H9 (cell line): ENCODE results near the gene CCDC158. TPM values are rescaled to one million over a fixed set of nuclear protein-coding genes. Genes with fewer than 3 reads are reported as not detected.

ENCODE experiments used
- DNase-seq: peaks from one replicate; pipeline ENCODE4 v3.0.0-alpha.2; 2017
- H2AFZ ChIP-seq: one replicate; pipeline ENCODE4 v1.6.1; 2013; ENCODE audit warnings: mild to moderate bottlenecking, low read length, control low read depth, moderate library complexity
- H2AK5ac ChIP-seq: 2 replicates; pipeline ENCODE4 v1.6.1; 2013; ENCODE audit warnings: low read length, control low read depth, mixed read lengths; ENCODE audit not compliant: insufficient read length
- H2BK120ac ChIP-seq: one replicate; pipeline ENCODE4 v1.6.1; 2013; ENCODE audit warnings: low read depth, mild to moderate bottlenecking, low read length, control low read depth, inconsistent platforms; ENCODE audit not compliant: poor library complexity, severe bottlenecking
- H2BK12ac ChIP-seq: 2 replicates; pipeline ENCODE4 v1.6.1; 2013; ENCODE audit warnings: low read length, control low read depth, mixed read lengths, low read depth; ENCODE audit not compliant: insufficient read length
- H2BK15ac ChIP-seq: 2 replicates; pipeline ENCODE4 v1.6.1; 2013; ENCODE audit warnings: low read depth, low read length, control low read depth
- H2BK20ac ChIP-seq: one replicate; pipeline ENCODE4 v1.6.1; 2013; ENCODE audit warnings: low read depth, mild to moderate bottlenecking, low read length, control low read depth, inconsistent platforms; ENCODE audit not compliant: poor library complexity, severe bottlenecking
- H2BK5ac ChIP-seq: 2 replicates; pipeline ENCODE4 v1.6.1; 2013; ENCODE audit warnings: low read length, control low read depth, mixed read lengths; ENCODE audit not compliant: insufficient read length
- H3K14ac ChIP-seq: 2 replicates; pipeline ENCODE4 v1.6.1; 2013; ENCODE audit warnings: low read length, control low read depth; ENCODE audit not compliant: insufficient read depth
- H3K18ac ChIP-seq: 2 replicates; pipeline ENCODE4 v1.6.1; 2013; ENCODE audit warnings: low read depth, mild to moderate bottlenecking, mixed read lengths, low read length, control low read depth; ENCODE audit not compliant: insufficient read length
- H3K23ac ChIP-seq: 2 replicates; pipeline ENCODE4 v1.6.1; 2013; ENCODE audit warnings: low read length, control low read depth, mixed read lengths, low read depth; ENCODE audit not compliant: insufficient read length
- H3K23me2 ChIP-seq: 2 replicates; pipeline ENCODE4 v1.6.1; 2013; ENCODE audit warnings: low read depth, mild to moderate bottlenecking, mixed read lengths, low read length, control low read depth; ENCODE audit not compliant: insufficient read length, poor library complexity, severe bottlenecking
- H3K27ac ChIP-seq: 2 replicates; pipeline ENCODE4 v1.5.1; 2013; ENCODE audit warnings: low read length, control low read depth, mixed read lengths, low read depth; ENCODE audit not compliant: insufficient read length
- H3K27me3 ChIP-seq: 2 replicates; pipeline ENCODE4 v1.6.1; 2013; ENCODE audit warnings: low read length, control low read depth, inconsistent platforms; ENCODE audit not compliant: insufficient read depth
- H3K4ac ChIP-seq: 2 replicates; pipeline ENCODE4 v1.6.1; 2013; ENCODE audit warnings: low read depth, mild to moderate bottlenecking, control low read depth, inconsistent platforms, low read length, moderate library complexity
- H3K4me1 ChIP-seq: 2 replicates; pipeline ENCODE4 v1.6.1; 2013; ENCODE audit warnings: low read length, control low read depth, inconsistent platforms; ENCODE audit not compliant: insufficient read depth
- H3K4me2 ChIP-seq: 2 replicates; pipeline ENCODE4 v1.6.1; 2013; ENCODE audit warnings: low read length, control low read depth, mixed read lengths; ENCODE audit not compliant: insufficient read length, insufficient read depth
- H3K56ac ChIP-seq: 2 replicates; pipeline ENCODE4 v1.6.1; 2013; ENCODE audit warnings: low read depth, mild to moderate bottlenecking, mixed read lengths, low read length, control low read depth; ENCODE audit not compliant: insufficient read length
- H3K79me1 ChIP-seq: 2 replicates; pipeline ENCODE4 v1.6.1; 2013; ENCODE audit warnings: low read depth, mild to moderate bottlenecking, moderate library complexity, low read length, control low read depth, inconsistent platforms; ENCODE audit not compliant: insufficient read depth, poor library complexity, severe bottlenecking
- H3K79me2 ChIP-seq: 2 replicates; pipeline ENCODE4 v1.6.1; 2013; ENCODE audit warnings: low read length, control low read depth, inconsistent platforms; ENCODE audit not compliant: insufficient read depth
- H3K9ac ChIP-seq: 2 replicates; pipeline ENCODE4 v1.6.1; 2013; ENCODE audit warnings: low read length, control low read depth, mixed read lengths; ENCODE audit not compliant: insufficient read length; ENCODE audit errors: extremely low read depth
- H3K9me3 ChIP-seq: one replicate; pipeline ENCODE4 v1.6.1; 2013; ENCODE audit warnings: low read depth, low read length, inconsistent platforms; ENCODE audit not compliant: control insufficient read depth
- H3T11ph ChIP-seq: one replicate; pipeline ENCODE4 v1.6.1; 2013; ENCODE audit warnings: mild to moderate bottlenecking, low read length, control low read depth, inconsistent platforms
- H4K20me1 ChIP-seq: one replicate; pipeline ENCODE4 v1.6.1; 2013; ENCODE audit not compliant: control insufficient read depth, insufficient read length, insufficient read depth
- H4K5ac ChIP-seq: 2 replicates; pipeline ENCODE4 v1.6.1; 2013; ENCODE audit warnings: low read depth, mild to moderate bottlenecking, mixed read lengths, low read length, control low read depth; ENCODE audit not compliant: insufficient read length
- H4K8ac ChIP-seq: replicated peaks from 2 replicates; pipeline ENCODE4 v1.6.1; 2013; ENCODE audit warnings: low read length, control low read depth, mixed read lengths, low read depth; ENCODE audit not compliant: insufficient read length
- H4K91ac ChIP-seq: 2 replicates; pipeline ENCODE4 v1.6.1; 2013; ENCODE audit warnings: low read depth, mild to moderate bottlenecking, moderate library complexity, mixed read lengths, low read length, control low read depth; ENCODE audit not compliant: insufficient read length
- H3K27ac Mint-ChIP-seq, 3 experiments: 2 replicates in 2 of 3; 3 replicates in 1 of 3; pipeline ENCODE4 v1.8.0; 2020 to 2021; ENCODE audit warnings: mixed read lengths in 3 of 3, mild to moderate bottlenecking in 1 of 3, moderate library complexity in 1 of 3
- H3K27me3 Mint-ChIP-seq: 2 replicates; pipeline ENCODE4 v1.8.0; 2021; ENCODE audit warnings: low read depth, mild to moderate bottlenecking, moderate library complexity, mixed read lengths
- H3K36me3 Mint-ChIP-seq, 3 experiments: 2 replicates in 2 of 3; 3 replicates in 1 of 3; pipeline ENCODE4 v1.8.0; 2020 to 2021; ENCODE audit warnings: low read depth in 3 of 3, mixed read lengths in 3 of 3; ENCODE audit not compliant: insufficient read depth in 1 of 3
- H3K4me1 Mint-ChIP-seq, 2 experiments: 2 replicates each; pipeline ENCODE4 v1.8.0; 2020; ENCODE audit warnings: mixed read lengths in 2 of 2
- H3K4me3 Mint-ChIP-seq, 2 experiments: 2 replicates in 1 of 2; 3 replicates in 1 of 2; pipeline ENCODE4 v1.8.0; 2020 to 2021; ENCODE audit warnings: mild to moderate bottlenecking in 2 of 2, mixed read lengths in 2 of 2, moderate library complexity in 1 of 2
- H3K9me3 Mint-ChIP-seq, 2 experiments: 2 replicates in 1 of 2; 3 replicates in 1 of 2; pipeline ENCODE4 v1.8.0; 2020; ENCODE audit warnings: mild to moderate bottlenecking in 2 of 2, mixed read lengths in 2 of 2, moderate library complexity in 1 of 2
- WGBS: extraction: QIAGEN DNeasy Blood & Tissue Kit; methylation state at CpG from one replicate; pipeline ENCODE4 v1.1.7; 2013; ENCODE audit warnings: missing lambda C conversion rate, low lambda C conversion rate, mixed read lengths; ENCODE audit not compliant: insufficient read length; ENCODE audit errors: extremely low coverage; 5-methylcytosine and 5-hydroxymethylcytosine counted together
- total RNA-seq: library from RNA; stranded (reverse); gene quantifications from 2 replicates; pipeline ENCODE4 v1.2.1, GENCODE V29; 2021
- TF ChIP-seq, protein P1 (sequence below): fragments of 200-600 bp; sonication (generic); conservative IDR thresholded peaks from 3 replicates; pipeline ENCODE4 v1.8.0; 2021; ENCODE audit warnings: antibody characterized with exemption, mild to moderate bottlenecking

Gene CCDC158
- total RNA-seq, 1 experiment from 2014 or later: not detected

DNA sequence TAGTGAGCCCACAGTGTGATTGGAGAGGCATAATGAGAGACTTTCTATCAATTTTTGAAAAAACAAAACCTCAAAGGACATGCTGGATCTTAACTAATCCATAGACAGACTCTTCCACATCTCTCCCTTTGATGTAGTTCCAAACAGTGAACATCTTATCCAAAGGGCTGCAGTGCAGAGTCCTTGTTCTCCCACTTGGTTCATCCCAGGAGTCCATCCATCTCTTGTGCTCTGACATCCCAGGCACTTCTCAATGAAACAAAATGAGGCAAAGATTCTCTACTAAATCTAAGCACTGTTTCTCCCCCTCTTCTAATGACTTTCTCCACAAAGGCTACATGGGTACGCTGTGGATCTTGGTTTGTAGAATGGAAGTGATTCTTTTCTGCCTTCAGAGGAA is 22.4 kb upstream of the CCDC158 start:
- no peak overlapping the region for H3K23ac ChIP-seq
- H3K4ac ChIP-seq: no peak overlapping the region
- H3K14ac ChIP-seq: no peak overlapping the region
- no peaks in the 10 kb centered on the region for H3K23me2 ChIP-seq
- H3K9me3 ChIP-seq: no peaks in the 10 kb centered on the region
- no peak overlapping the region for H3K27ac ChIP-seq
- peaks cover 16 to 22% of the 10 kb centered on the region in 2 experiments for H3K4me1 Mint-ChIP-seq
- H3K18ac ChIP-seq: no peak overlapping the region
- no peak overlapping the region for H2BK120ac ChIP-seq
- no peak overlapping the region for H4K8ac ChIP-seq
- no peak for DNase-seq
- no peaks in the 10 kb centered on the region for H3K79me2 ChIP-seq
- no peak overlapping the region for H2BK20ac ChIP-seq
- H3K27ac Mint-ChIP-seq: peak overlapping the region in 1 of 3 experiments; percentile 34; a peak in 1 of 7 replicates
- TF ChIP-seq, protein P1, sequence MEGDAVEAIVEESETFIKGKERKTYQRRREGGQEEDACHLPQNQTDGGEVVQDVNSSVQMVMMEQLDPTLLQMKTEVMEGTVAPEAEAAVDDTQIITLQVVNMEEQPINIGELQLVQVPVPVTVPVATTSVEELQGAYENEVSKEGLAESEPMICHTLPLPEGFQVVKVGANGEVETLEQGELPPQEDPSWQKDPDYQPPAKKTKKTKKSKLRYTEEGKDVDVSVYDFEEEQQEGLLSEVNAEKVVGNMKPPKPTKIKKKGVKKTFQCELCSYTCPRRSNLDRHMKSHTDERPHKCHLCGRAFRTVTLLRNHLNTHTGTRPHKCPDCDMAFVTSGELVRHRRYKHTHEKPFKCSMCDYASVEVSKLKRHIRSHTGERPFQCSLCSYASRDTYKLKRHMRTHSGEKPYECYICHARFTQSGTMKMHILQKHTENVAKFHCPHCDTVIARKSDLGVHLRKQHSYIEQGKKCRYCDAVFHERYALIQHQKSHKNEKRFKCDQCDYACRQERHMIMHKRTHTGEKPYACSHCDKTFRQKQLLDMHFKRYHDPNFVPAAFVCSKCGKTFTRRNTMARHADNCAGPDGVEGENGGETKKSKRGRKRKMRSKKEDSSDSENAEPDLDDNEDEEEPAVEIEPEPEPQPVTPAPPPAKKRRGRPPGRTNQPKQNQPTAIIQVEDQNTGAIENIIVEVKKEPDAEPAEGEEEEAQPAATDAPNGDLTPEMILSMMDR: no peak
- no peak overlapping the region for H2BK5ac ChIP-seq
- peaks cover 4% of the 10 kb centered on the region; the same call in 1 of the 2 replicates for H3K4me1 ChIP-seq
- no peak overlapping the region for H3K4me2 ChIP-seq
- no CpG with 5 or more reads among the region's 1 CpG for WGBS
- H4K20me1 ChIP-seq: no peaks in the 10 kb centered on the region
- no peaks in the 10 kb centered on the region for H3K27me3 Mint-ChIP-seq
- H3K79me1 ChIP-seq: no peaks in the 10 kb centered on the region
- no peak overlapping the region for H4K5ac ChIP-seq
- H3K9ac ChIP-seq: no peak overlapping the region
- H2AK5ac ChIP-seq: no peak overlapping the region
- H3K9me3 Mint-ChIP-seq: peaks cover 0 to 4% of the 10 kb centered on the region in 2 experiments; a peak in 1 of 5 replicates
- H3T11ph ChIP-seq: no peak overlapping the region
- no peak overlapping the region for H2BK15ac ChIP-seq
- no peak overlapping the region for H3K4me3 Mint-ChIP-seq
- peaks cover 2 to 10% (median 9%) of the 10 kb centered on the region in 3 experiments; a peak in 5 of 7 replicates for H3K36me3 Mint-ChIP-seq
- no peak overlapping the region for H2AFZ ChIP-seq
- H2BK12ac ChIP-seq: no peak overlapping the region
- no peak overlapping the region for H4K91ac ChIP-seq
- H3K56ac ChIP-seq: no peak overlapping the region
- no peaks in the 10 kb centered on the region for H3K27me3 ChIP-seq
